ENCODE measurements around the gene BCHE. TPM values are rescaled to one million over a fixed set of nuclear protein-coding genes. Genes with fewer than 3 reads are reported as not detected.
A peak's percentile ranks its signal among the peaks of the same experiment; 100 is the strongest.

BCHE gene
- total RNA-seq, 1 donor from 2014 or later: 6.8 TPM

- intact Hi-C loops (cut with DNase I): no loop called here
- H3K27me3 ChIP-seq: no peaks in the 10 kb centered on the region
- TF ChIP-seq, protein P1, sequence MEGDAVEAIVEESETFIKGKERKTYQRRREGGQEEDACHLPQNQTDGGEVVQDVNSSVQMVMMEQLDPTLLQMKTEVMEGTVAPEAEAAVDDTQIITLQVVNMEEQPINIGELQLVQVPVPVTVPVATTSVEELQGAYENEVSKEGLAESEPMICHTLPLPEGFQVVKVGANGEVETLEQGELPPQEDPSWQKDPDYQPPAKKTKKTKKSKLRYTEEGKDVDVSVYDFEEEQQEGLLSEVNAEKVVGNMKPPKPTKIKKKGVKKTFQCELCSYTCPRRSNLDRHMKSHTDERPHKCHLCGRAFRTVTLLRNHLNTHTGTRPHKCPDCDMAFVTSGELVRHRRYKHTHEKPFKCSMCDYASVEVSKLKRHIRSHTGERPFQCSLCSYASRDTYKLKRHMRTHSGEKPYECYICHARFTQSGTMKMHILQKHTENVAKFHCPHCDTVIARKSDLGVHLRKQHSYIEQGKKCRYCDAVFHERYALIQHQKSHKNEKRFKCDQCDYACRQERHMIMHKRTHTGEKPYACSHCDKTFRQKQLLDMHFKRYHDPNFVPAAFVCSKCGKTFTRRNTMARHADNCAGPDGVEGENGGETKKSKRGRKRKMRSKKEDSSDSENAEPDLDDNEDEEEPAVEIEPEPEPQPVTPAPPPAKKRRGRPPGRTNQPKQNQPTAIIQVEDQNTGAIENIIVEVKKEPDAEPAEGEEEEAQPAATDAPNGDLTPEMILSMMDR (IDR thresholded peaks at IDR 0.05): no peak
- H3K4me1 ChIP-seq: no peaks in the 10 kb centered on the region
- no peak overlapping the region for H3K4me3 ChIP-seq
- H3K36me3 ChIP-seq: no peaks in the 10 kb centered on the region
- DNase-seq (no peak), ATAC-seq (no peak)
- no peaks in the 10 kb centered on the region for H3K9me3 ChIP-seq
- no peak overlapping the region for H3K27ac ChIP-seq
Observed at GRCh38 chr3:165875644-165876043, 38.4 kb upstream of the BCHE start.

DNA sequence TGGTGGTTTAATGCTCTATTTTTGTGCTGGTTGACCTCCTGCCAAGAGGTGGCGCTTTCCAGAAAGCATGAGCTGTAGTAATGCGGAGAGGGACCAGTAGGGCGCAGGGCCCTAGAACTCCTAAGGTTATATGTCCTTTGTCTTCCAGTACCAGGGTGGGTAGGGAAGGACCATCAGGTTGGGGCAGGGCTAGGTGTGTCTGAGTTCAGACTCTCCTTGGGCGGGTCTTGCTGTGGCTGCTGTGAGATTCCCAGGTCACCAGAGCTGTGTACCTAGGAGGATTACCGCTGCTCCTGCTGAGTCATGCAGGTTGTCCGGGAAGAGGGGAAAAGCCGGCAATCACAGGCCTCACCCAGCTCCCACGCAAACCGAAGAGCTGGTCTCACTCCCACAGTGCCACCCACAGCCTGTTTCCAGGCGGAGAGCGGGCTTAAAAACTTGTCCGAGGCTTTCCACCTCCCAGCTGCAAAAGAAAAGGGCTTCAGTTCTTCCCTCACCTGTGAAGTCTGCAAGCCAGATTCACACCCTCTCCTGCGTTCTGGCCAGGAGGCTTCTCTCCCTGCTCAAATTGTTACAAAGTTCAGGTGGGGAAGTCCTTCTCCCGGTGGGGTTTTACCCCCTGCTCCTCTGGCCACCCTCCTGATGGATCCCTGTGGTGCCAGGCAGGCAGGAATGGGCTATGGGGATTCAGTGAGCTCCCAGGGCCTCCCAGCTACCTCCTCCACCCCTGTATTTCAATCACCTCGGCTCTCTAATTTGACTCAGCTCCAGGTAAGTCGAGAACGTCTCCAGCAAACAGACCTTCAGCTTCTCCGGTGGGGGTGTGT lies 37.7 kb upstream of the BCHE start:
- Histone ChIP-seq H3K27ac (no peak overlapping the region), H3K27me3 (no peaks in the 10 kb centered on the region), H3K36me3 (no peaks in the 10 kb centered on the region), H3K4me3 (no peak overlapping the region), H3K9me3 (no peaks in the 10 kb centered on the region), H3K4me1 (no peaks in the 10 kb centered on the region)
- DNase-seq (peak; percentile 46), ATAC-seq (no peak)
- TF ChIP-seq, protein P1 (IDR thresholded peaks at IDR 0.05): no peak
- intact Hi-C loops (cut with DNase I): no loop called here

GRCh38 chr3:165868088-165868487 lies 30.9 kb upstream of the BCHE start:
- intact Hi-C loops (cut with DNase I): no loop called here
- ATAC-seq: no peak
- Histone ChIP-seq H3K4me1 (no peaks in the 10 kb centered on the region), H3K4me3 (no peak overlapping the region), H3K36me3 (no peaks in the 10 kb centered on the region), H3K9me3 (no peaks in the 10 kb centered on the region), H3K27ac (no peak overlapping the region), H3K27me3 (no peaks in the 10 kb centered on the region)
- TF ChIP-seq, protein P1 (IDR thresholded peaks at IDR 0.05): no peak
- peak; percentile 30 for DNase-seq

GRCh38 chr3:165859061-165859460 lies 21.8 kb upstream of the BCHE start:
- no peak for ATAC-seq
- H3K4me1 ChIP-seq: no peaks in the 10 kb centered on the region
- H3K27ac ChIP-seq: no peak overlapping the region
- H3K36me3 ChIP-seq: no peaks in the 10 kb centered on the region
- no peaks in the 10 kb centered on the region for H3K27me3 ChIP-seq
- no peak for DNase-seq
- intact Hi-C loops (cut with DNase I): no loop called here
- TF ChIP-seq, protein P1 (IDR thresholded peaks at IDR 0.05): no peak
- H3K9me3 ChIP-seq: no peaks in the 10 kb centered on the region
- H3K4me3 ChIP-seq: no peak overlapping the region

DNA sequence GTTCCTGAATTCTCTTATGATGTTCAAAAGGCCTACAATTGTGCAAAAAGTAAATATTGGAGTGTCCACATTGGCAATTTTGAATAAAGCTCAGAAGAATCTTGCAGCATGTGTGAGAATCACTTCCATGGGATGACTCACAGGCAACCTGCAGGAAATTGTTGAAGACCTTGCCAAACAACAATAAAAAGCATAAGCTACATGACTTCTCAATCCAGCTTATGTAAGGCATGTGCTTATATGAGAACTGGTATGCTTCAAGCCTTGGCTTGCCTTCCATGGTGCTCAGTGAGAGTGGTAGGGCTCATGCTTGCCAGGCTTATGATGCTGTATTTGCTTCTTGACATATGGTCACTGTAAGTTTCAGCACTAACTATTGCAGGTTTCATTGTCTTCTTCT lies 18.4 kb upstream of the BCHE start:
- no peak overlapping the region for H3K27ac ChIP-seq
- H3K36me3 ChIP-seq: no peaks in the 10 kb centered on the region
- intact Hi-C loops (cut with DNase I): no loop called here
- H3K4me3 ChIP-seq: no peak overlapping the region
- H3K9me3 ChIP-seq: no peaks in the 10 kb centered on the region
- TF ChIP-seq, protein P1 (IDR thresholded peaks at IDR 0.05): no peak
- no peaks in the 10 kb centered on the region for H3K4me1 ChIP-seq
- no peak for ATAC-seq
- H3K27me3 ChIP-seq: no peaks in the 10 kb centered on the region
- DNase-seq: no peak
